Spleen (tissue), 11 donors: Measurements from ENCODE around the gene PRKCD. TPM values are rescaled to one million over a fixed set of nuclear protein-coding genes. Genes with fewer than 3 reads are reported as not detected.

Experiments
- DNase-seq: peaks from one replicate; pipeline ENCODE4 v3.0.0-alpha.2; 2020
- H3K27ac ChIP-seq, 8 donors: fragments of 200-600 bp; sonication (generic) in 7 of 8; 1 replicate in 4 of 8; 2 replicates in 4 of 8; pipeline versions ENCODE4 v1.5.0 to v1.8.0; 2016 to 2021; ENCODE audit warnings: inconsistent platforms in 4 of 8, mild to moderate bottlenecking in 4 of 8, moderate library complexity in 1 of 8
- H3K27me3 ChIP-seq, 7 donors: fragments of 200-600 bp; sonication (generic) in 6 of 7; replicated peaks in 1 of 7; 1 replicate in 4 of 7; 2 replicates in 3 of 7; pipeline versions ENCODE4 v1.5.0 to v1.8.0; 2016 to 2021; ENCODE audit warnings: inconsistent platforms in 3 of 7, mild to moderate bottlenecking in 1 of 7
- H3K36me3 ChIP-seq, 6 donors: fragments of 200-600 bp; sonication (generic) in 5 of 6; 1 replicate in 4 of 6; 2 replicates in 2 of 6; pipeline versions ENCODE4 v1.5.0 to v1.8.0; 2016 to 2021; ENCODE audit warnings: inconsistent platforms in 2 of 6
- H3K4me1 ChIP-seq, 6 donors: fragments of 200-600 bp; sonication (generic) in 5 of 6; 1 replicate in 3 of 6; 2 replicates in 3 of 6; pipeline versions ENCODE4 v1.5.0 to v1.8.0; 2016 to 2021; ENCODE audit warnings: inconsistent platforms in 3 of 6
- H3K4me3 ChIP-seq, 8 donors: fragments of 200-600 bp; sonication (generic) in 7 of 8; 1 replicate in 4 of 8; 2 replicates in 4 of 8; pipeline versions ENCODE4 v1.5.0 to v1.8.0; 2016 to 2021; ENCODE audit warnings: inconsistent platforms in 4 of 8, mild to moderate bottlenecking in 4 of 8, moderate library complexity in 2 of 8
- H3K9me3 ChIP-seq, 8 donors: fragments of 200-600 bp; sonication (generic) in 7 of 8; 1 replicate in 4 of 8; 2 replicates in 4 of 8; pipeline versions ENCODE4 v1.5.0 to v1.8.0; 2016 to 2021; ENCODE audit warnings: inconsistent platforms in 4 of 8
- CTCF ChIP-seq, 11 experiments: fragments of 200-600 bp in 7 of 11; fragments of 450-650 bp in 4 of 11; sonication (generic) in 4 of 11; IDR thresholded peaks in 8 of 11; conservative IDR thresholded peaks in 3 of 11; 1 replicate in 7 of 11; 2 replicates in 4 of 11; pipeline versions ENCODE4 v1.4.0 to v1.8.0; 2016 to 2021; ENCODE audit warnings: antibody characterized with exemption in 11 of 11, inconsistent platforms in 4 of 11, mild to moderate bottlenecking in 1 of 11
- POLR2A ChIP-seq, 3 donors: fragments of 450-650 bp; IDR thresholded peaks; one replicate each; pipeline ENCODE4 v1.5.1; 2017; ENCODE audit warnings: antibody characterized with exemption in 3 of 3, mild to moderate bottlenecking in 1 of 3
- POLR2AphosphoS5 ChIP-seq, 3 donors: sonication (generic); formaldehyde crosslinking; IDR thresholded peaks; one replicate each; pipeline ENCODE4 v1.5.1; 2017; ENCODE audit warnings: antibody characterized with exemption in 3 of 3
- WGBS, 5 donors: extraction: QIAGEN DNeasy Blood & Tissue Kit in 3 of 5; methylation state at CpG; one replicate each; pipeline versions ENCODE4 v1.1.5 to v1.1.7; 2013 to 2018; 5-methylcytosine and 5-hydroxymethylcytosine counted together
- intact Hi-C: fragments of 100-400 bp; cut with DNase I; formaldehyde crosslinking; loops from one replicate; pipeline ENCODE4 v1.15.0; 2023; ENCODE audit warnings: low total_unique reads
- polyA plus RNA-seq, 3 donors: library from polyadenylated mRNA; stranded (reverse); fragments of 200-250 nt; gene quantifications; one replicate each; pipeline ENCODE4 v1.2.1, GENCODE V29; 2013
- total RNA-seq, 7 donors: library from RNA; depleted of rRNA in 3 of 7; stranded (reverse); fragments of >200 nt in 3 of 7; fragmentation: NEBNext Ultra II Directional in 4 of 7; extraction: Animal tissue kit (Norgen Biotek cat#: 25700) in 4 of 7; gene quantifications; one replicate each; pipeline versions ENCODE4 v1.1.0 to v1.2.1, GENCODE V29; 2016 to 2021
- donor health status: healthy with polysubstance abuse.
- donor health status: DM: no; HTN: no; CAD: no; lungs with moderate emphysema.
- donor health status: DM: no; HTN: no; CAD: no.
- donor health status: Bipolar disorder and iron deficiency.
- donor health status: healthy.
- donor health status: DM: no; HTN: no; CAD: no.
- donor health status: DM: yes; HTN: yes; CAD: no.

PRKCD gene
- total and polyA plus RNA-seq, 10 donors, result 22.2 to 100 (median 48.5) TPM

- H3K9me3 ChIP-seq, result no peaks in the 10 kb centered on the region
- no peak overlapping the region for H3K4me3 ChIP-seq
- peak overlapping the region in 2 of 8 donors; percentile 21 to 80 for H3K27ac ChIP-seq
- no peaks in the 10 kb centered on the region for H3K27me3 ChIP-seq
- intact Hi-C loops, result no loop called here
- TF ChIP-seq POLR2A (IDR thresholded peaks at IDR 0.05), result no peak
- 89 to 95% (median 91%) methylated on average over 8 to 12 of the region's 12 CpGs for WGBS, 5 donors
- no peak for DNase-seq
- H3K36me3 ChIP-seq, result peaks cover 12 to 95% (median 80%) of the 10 kb centered on the region in 6 donors
- H3K4me1 ChIP-seq, result peaks cover 0 to 85% (median 34%) of the 10 kb centered on the region in 6 donors
Measured at GRCh38 chr3:53226142-53226840, 65.3 kb downstream of the PRKCD start.

- intact Hi-C loops, result no loop called here
- peak overlapping the region in 2 of 8 donors; percentile 51 to 80 for H3K27ac ChIP-seq
- no peaks in the 10 kb centered on the region for H3K9me3 ChIP-seq
- peak; percentile 43 for DNase-seq
- H3K4me1 ChIP-seq, result peaks cover 0 to 79% (median 31%) of the 10 kb centered on the region in 6 donors
- no peak overlapping the region for H3K4me3 ChIP-seq
- H3K36me3 ChIP-seq, result peaks cover 12 to 100% (median 86%) of the 10 kb centered on the region in 6 donors
- TF ChIP-seq POLR2AphosphoS5 (IDR thresholded peaks at IDR 0.05), result peak in 2 of 3 donors; percentile 24 to 43
- TF ChIP-seq POLR2A (IDR thresholded peaks at IDR 0.05), result no peak
- 93 to 99% (median 96%) methylated on average over 11 to 17 of the region's 17 CpGs for WGBS, 5 donors
- H3K27me3 ChIP-seq, result no peaks in the 10 kb centered on the region
Measured at GRCh38 chr3:53226841-53227407, 65.9 kb downstream of the PRKCD start.

DNA sequence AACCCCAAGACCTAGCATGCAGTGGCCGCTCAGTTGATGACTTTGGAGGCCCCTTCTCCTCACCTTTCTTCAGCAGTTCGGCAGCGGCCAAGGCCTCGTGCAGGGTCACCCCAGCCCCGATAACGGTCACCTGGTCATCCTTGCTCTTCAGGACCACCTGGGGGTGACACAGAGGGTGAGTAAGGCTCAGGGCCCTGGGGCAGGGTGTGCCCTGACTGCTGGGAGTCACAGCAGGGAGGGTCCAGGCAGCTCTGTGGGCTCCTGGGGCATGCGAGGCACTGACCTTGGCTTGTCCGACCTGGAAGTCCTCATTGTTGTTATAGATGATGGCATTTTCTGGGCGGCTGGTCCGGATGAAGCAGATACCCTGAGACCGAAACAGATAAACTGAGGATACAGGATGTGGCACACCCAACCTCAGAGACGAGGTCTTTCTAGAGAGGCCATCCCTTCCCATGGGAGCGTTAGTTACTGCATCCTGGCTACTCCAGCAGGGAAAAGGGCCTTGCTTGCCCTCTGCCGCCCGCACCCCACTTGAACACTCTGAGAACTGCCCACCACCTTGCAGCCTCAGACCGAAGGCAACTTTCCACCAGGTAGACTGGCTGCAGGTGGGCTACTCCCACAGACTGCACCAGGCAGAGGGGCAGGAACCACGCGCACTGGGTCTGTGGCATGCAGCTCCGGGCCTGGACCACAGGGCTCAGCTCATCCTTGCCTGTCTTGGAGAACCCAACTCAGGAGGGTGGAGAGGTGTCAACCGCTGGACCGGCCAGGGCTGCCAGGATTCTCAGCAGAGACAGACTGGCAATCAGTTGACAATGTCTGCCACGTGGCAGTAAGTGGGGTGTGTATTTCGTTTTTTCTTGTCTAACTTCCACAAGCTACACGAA is 67.2 kb downstream of the PRKCD start:
- intact Hi-C loops, result no loop called here
- peak; percentile 74 for DNase-seq
- Histone ChIP-seq H3K36me3 (peaks cover 15 to 100% (median 98%) of the 10 kb centered on the region in 6 donors), H3K27ac (peak overlapping the region in 5 of 8 donors; percentile 18 to 80 (median 31)), H3K4me3 (no peak overlapping the region), H3K9me3 (no peaks in the 10 kb centered on the region), H3K4me1 (peaks cover 0 to 66% (median 29%) of the 10 kb centered on the region in 6 donors), H3K27me3 (no peaks in the 10 kb centered on the region)
- 69 to 83% (median 76%) methylated on average over 16 to 24 of the region's 24 CpGs for WGBS, 5 donors
- TF ChIP-seq CTCF (IDR thresholded peaks at IDR 0.05 in 8 of 11, conservative IDR thresholded peaks at IDR 0.05 in 3 of 11) (no peak), POLR2A (IDR thresholded peaks at IDR 0.05) (no peak), POLR2AphosphoS5 (IDR thresholded peaks at IDR 0.05) (peak; percentile 56 to 61 (median 58))

GRCh38 chr3:53229171-53229570 is 68.2 kb downstream of the PRKCD start:
- peak; percentile 57 for DNase-seq
- H3K4me3 ChIP-seq, result no peak overlapping the region
- H3K4me1 ChIP-seq, result peaks cover 0 to 67% (median 30%) of the 10 kb centered on the region in 6 donors
- no peaks in the 10 kb centered on the region for H3K9me3 ChIP-seq
- intact Hi-C loops, result no loop called here
- peak overlapping the region in 2 of 8 donors; percentile 18 to 80 for H3K27ac ChIP-seq
- peaks cover 16 to 100% (median 100%) of the 10 kb centered on the region in 6 donors for H3K36me3 ChIP-seq
- TF ChIP-seq POLR2AphosphoS5 (IDR thresholded peaks at IDR 0.05) (peak in 1 of 3 donors; percentile 51), CTCF (IDR thresholded peaks at IDR 0.05 in 8 of 11, conservative IDR thresholded peaks at IDR 0.05 in 3 of 11) (no peak), POLR2A (IDR thresholded peaks at IDR 0.05) (no peak)
- 95 to 99% (median 98%) methylated on average over 14 of the region's 14 CpGs for WGBS, 5 donors
- H3K27me3 ChIP-seq, result no peaks in the 10 kb centered on the region
